ENCODE measurements around the gene NKAIN2.
"Not testable (repeated sequence)": the region's sequence is repeated elsewhere in the genome, so short reads cannot be mapped to it uniquely, and the experiment has no call there.

The NKAIN2 gene

GRCh38 chr6:124694139-124694705 is 890.6 kb downstream of the NKAIN2 start:
- DNase-seq (ENCODE audit: low spot score) = peak; percentile 24

GRCh38 chr6:124699038-124699437 is 895.4 kb downstream of the NKAIN2 start:
- no peak for DNase-seq (ENCODE audit: low spot score)

GRCh38 chr6:124703541-124703940 is 899.9 kb downstream of the NKAIN2 start:
- no peak for DNase-seq (ENCODE audit: low spot score)

- DNase-seq (ENCODE audit: low spot score) = not testable (repeated sequence)
Observed at GRCh38 chr6:124712532-124712931, 908.9 kb downstream of the NKAIN2 start.

- no peak for DNase-seq (ENCODE audit: low spot score)
Observed at GRCh38 chr6:124714728-124715127, 911.1 kb downstream of the NKAIN2 start.

GRCh38 chr6:124719913-124720312 is 916.2 kb downstream of the NKAIN2 start:
- no peak for DNase-seq (ENCODE audit: low spot score)

- no peak for DNase-seq (ENCODE audit: low spot score)
Observed at GRCh38 chr6:124721331-124721730, 917.7 kb downstream of the NKAIN2 start.

- no peak for DNase-seq (ENCODE audit: low spot score)
Observed at GRCh38 chr6:124722141-124722878, 918.6 kb downstream of the NKAIN2 start.

- DNase-seq (ENCODE audit: low spot score) = no peak
Observed at GRCh38 chr6:124723671-124724070, 920.0 kb downstream of the NKAIN2 start.

GRCh38 chr6:124737804-124738203 is 934.1 kb downstream of the NKAIN2 start:
- DNase-seq (ENCODE audit: low spot score) = not testable (repeated sequence)

- no peak for DNase-seq (ENCODE audit: low spot score)
Observed at GRCh38 chr6:124738482-124738881, 934.8 kb downstream of the NKAIN2 start.

GRCh38 chr6:124741341-124741740 is 937.7 kb downstream of the NKAIN2 start:
- DNase-seq (ENCODE audit: low spot score) = no peak

- DNase-seq (ENCODE audit: low spot score) = no peak
Observed at GRCh38 chr6:124742971-124743370, 939.3 kb downstream of the NKAIN2 start.

GRCh38 chr6:124743420-124743819 is 939.8 kb downstream of the NKAIN2 start:
- DNase-seq (ENCODE audit: low spot score) = no peak

GRCh38 chr6:124747349-124747748 is 943.7 kb downstream of the NKAIN2 start:
- DNase-seq (ENCODE audit: low spot score) = no peak

GRCh38 chr6:124748778-124749177 is 945.1 kb downstream of the NKAIN2 start:
- DNase-seq (ENCODE audit: low spot score) = no peak

GRCh38 chr6:124753001-124753400 is 949.3 kb downstream of the NKAIN2 start:
- DNase-seq (ENCODE audit: low spot score) = no peak

GRCh38 chr6:124753562-124754105 is 950.0 kb downstream of the NKAIN2 start:
- no peak for DNase-seq (ENCODE audit: low spot score)

- no peak for DNase-seq (ENCODE audit: low spot score)
Observed at GRCh38 chr6:124755321-124755720, 951.7 kb downstream of the NKAIN2 start.

- no peak for DNase-seq (ENCODE audit: low spot score)
Observed at GRCh38 chr6:124757560-124757959, 953.9 kb downstream of the NKAIN2 start.

GRCh38 chr6:124758663-124759062 is 955.0 kb downstream of the NKAIN2 start:
- no peak for DNase-seq (ENCODE audit: low spot score)

GRCh38 chr6:124765280-124765679 is 961.6 kb downstream of the NKAIN2 start:
- no peak for DNase-seq (ENCODE audit: low spot score)

- no peak for DNase-seq (ENCODE audit: low spot score)
Observed at GRCh38 chr6:124768224-124768623, 964.6 kb downstream of the NKAIN2 start.

All from Ammon's horn (tissue), 1 donor.